ENCODE results near the gene TMEM147. TPM values are rescaled to one million over a fixed set of nuclear protein-coding genes. Genes with fewer than 3 reads are reported as not detected.

TMEM147 gene
- total RNA-seq, 2 experiments from 2014 or later, result 20.3 to 22.0 TPM

DNA sequence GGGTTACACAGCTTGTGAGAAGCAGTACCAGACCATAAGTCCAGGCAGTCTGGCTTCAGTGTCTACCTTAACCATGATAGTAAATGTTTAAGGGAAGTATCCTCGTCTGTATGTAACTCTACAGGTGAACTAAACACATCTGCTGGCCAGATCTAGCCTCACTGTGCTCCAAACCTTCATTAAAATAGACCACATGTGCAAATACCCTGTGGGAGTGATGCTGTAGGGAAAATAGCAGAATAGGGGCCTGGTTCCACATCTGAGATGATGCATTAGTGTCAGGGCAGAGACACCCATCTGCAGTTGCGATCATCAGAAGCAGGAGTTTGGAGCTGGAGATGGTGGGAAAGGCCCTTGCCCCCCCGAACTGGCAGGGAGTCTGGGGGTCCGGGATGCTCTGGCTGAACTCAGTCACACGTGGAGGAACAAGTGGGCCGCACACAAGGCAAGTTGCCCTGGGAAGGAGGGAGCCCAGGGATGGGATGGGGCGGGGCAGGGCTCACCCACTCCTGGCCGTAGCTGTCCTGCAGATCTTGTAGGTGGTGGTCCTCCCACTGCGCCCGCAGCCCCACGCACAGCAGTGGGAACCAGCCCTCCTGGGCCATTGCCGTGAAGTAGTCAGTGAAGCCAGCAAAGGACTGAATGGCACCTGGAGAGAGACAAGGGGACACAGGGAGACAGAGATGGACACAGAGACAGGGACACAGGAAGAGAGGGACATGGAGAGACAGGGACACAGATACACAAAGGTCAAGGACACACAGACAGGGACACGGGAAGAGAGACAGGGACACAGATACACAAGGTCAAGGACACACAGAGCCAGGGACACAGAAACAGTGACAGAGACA, 7.3 kb downstream of the TMEM147 start:
- DNase-seq (peak in 1 of 14 experiments; percentile 11), ATAC-seq (ENCODE audit: poor library complexity) (no peak)
- CTCF ChIA-PET, result no interaction called here
- no peak overlapping the region for H3K27ac Mint-ChIP-seq
- no peaks in the 10 kb centered on the region for H3K9me3 Mint-ChIP-seq
- TF ChIP-seq, protein P1, sequence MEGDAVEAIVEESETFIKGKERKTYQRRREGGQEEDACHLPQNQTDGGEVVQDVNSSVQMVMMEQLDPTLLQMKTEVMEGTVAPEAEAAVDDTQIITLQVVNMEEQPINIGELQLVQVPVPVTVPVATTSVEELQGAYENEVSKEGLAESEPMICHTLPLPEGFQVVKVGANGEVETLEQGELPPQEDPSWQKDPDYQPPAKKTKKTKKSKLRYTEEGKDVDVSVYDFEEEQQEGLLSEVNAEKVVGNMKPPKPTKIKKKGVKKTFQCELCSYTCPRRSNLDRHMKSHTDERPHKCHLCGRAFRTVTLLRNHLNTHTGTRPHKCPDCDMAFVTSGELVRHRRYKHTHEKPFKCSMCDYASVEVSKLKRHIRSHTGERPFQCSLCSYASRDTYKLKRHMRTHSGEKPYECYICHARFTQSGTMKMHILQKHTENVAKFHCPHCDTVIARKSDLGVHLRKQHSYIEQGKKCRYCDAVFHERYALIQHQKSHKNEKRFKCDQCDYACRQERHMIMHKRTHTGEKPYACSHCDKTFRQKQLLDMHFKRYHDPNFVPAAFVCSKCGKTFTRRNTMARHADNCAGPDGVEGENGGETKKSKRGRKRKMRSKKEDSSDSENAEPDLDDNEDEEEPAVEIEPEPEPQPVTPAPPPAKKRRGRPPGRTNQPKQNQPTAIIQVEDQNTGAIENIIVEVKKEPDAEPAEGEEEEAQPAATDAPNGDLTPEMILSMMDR (IDR thresholded peaks at IDR 0.05), result no peak
- peaks cover 13% of the 10 kb centered on the region for H3K36me3 Mint-ChIP-seq (ENCODE audit: low read depth)
- Histone ChIP-seq H3K4me1 (ENCODE audit: insufficient read depth, low read length) (peaks cover 9% of the 10 kb centered on the region), H3K4me3 (ENCODE audit: low read length) (no peak overlapping the region), H3K9me3 (ENCODE audit: control insufficient read depth in 1 of 2, insufficient read depth in 1 of 2, low read length in 2 of 2) (no peaks in the 10 kb centered on the region), H3K36me3 (ENCODE audit: insufficient read depth, low read length) (peaks cover 2% of the 10 kb centered on the region), H3K27me3 (ENCODE audit: control insufficient read depth in 1 of 2, insufficient read depth in 2 of 2, low read length in 2 of 2) (no peaks in the 10 kb centered on the region), H3K27ac (ENCODE audit: low read depth in 1 of 2, low read length in 2 of 2) (no peak overlapping the region)
- peaks cover 12% of the 10 kb centered on the region for H3K27me3 Mint-ChIP-seq
- intact Hi-C loops (cut with DNase I, micrococcal nuclease), result no loop called here
- peaks cover 14% of the 10 kb centered on the region for H3K4me1 Mint-ChIP-seq (ENCODE audit: low read depth)
- POLR2A ChIA-PET, result no interaction called here
- no peak overlapping the region for H3K4me3 Mint-ChIP-seq

DNA sequence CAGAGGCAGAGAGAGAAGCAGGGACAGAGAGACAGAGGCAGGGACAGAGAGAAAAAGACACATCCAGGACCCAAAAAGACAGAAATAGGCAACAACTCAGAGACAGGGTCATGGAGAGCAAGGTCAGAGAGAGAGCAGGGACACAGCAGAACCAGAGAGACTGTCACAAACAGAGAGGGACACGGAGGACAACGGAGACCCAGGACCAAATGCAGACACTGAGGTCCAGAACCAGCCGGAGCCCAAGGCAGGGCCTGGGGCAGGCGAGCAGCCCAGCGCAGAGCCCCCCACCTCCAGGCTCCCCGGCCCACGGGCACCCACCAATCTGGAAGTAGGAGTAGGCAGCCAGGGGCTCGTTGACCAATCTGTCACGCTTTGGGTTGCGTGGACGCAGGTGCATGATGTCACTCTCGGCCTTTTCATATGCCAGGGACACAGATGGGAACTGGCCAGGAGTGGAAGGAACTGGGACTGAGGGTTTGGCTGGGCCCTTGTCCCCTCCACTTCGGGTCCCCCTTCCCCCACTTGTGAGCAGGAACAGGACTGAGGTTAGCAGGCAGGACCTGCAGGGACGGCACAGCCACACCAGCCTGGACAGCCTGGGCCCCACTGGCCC, 8.1 kb downstream of the TMEM147 start:
- POLR2A ChIA-PET, result no interaction called here
- intact Hi-C loops (cut with DNase I, micrococcal nuclease), result no loop called here
- Histone ChIP-seq H3K36me3 (ENCODE audit: insufficient read depth, low read length) (peaks cover 2% of the 10 kb centered on the region), H3K27me3 (ENCODE audit: control insufficient read depth in 1 of 2, insufficient read depth in 2 of 2, low read length in 2 of 2) (peaks cover 1 to 5% of the 10 kb centered on the region in 2 experiments), H3K9me3 (ENCODE audit: control insufficient read depth in 1 of 2, insufficient read depth in 1 of 2, low read length in 2 of 2) (peaks cover 0 to 3% of the 10 kb centered on the region in 2 experiments), H3K4me3 (ENCODE audit: low read length) (no peak overlapping the region), H3K27ac (ENCODE audit: low read depth in 1 of 2, low read length in 2 of 2) (no peak overlapping the region), H3K4me1 (ENCODE audit: insufficient read depth, low read length) (peaks cover 16% of the 10 kb centered on the region)
- peaks cover 12% of the 10 kb centered on the region for H3K4me1 Mint-ChIP-seq (ENCODE audit: low read depth)
- TF ChIP-seq, protein P1 (IDR thresholded peaks at IDR 0.05), result no peak
- peak in 1 of 14 experiments; percentile 10 for DNase-seq
- no peak overlapping the region for H3K27ac Mint-ChIP-seq
- no peaks in the 10 kb centered on the region for H3K9me3 Mint-ChIP-seq
- CTCF ChIA-PET, result no interaction called here
- peaks cover 15% of the 10 kb centered on the region for H3K27me3 Mint-ChIP-seq
- no peak overlapping the region for H3K4me3 Mint-ChIP-seq
- H3K36me3 Mint-ChIP-seq (ENCODE audit: low read depth), result peaks cover 10% of the 10 kb centered on the region
- ATAC-seq (ENCODE audit: poor library complexity), result no peak

DNA sequence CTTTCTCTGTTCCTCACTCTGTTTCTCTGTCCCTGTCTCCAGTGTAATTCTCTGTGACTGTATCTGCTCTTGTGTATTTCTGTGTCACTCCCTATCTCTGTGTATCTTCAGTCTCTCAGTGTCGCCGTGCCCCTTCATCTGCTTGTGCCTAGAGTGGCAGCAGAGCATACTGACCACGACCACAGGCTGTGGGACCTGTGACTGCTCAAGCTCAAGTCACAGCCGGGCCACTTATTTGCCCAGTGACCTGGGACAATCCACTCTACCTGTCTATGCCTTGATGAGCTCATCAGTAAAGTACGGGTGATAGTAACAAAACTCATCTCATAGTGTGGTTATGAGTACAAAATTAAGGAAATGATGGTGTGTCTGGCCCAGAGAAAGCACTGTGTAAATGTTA, 8.7 kb downstream of the TMEM147 start:
- TF ChIP-seq, protein P1 (IDR thresholded peaks at IDR 0.05), result no peak
- ChIA-PET POLR2A (no interaction called here), CTCF (no interaction called here)
- peaks cover 20% of the 10 kb centered on the region for H3K27me3 Mint-ChIP-seq
- H3K4me3 ChIP-seq (ENCODE audit: low read length), result no peak overlapping the region
- peaks cover 0 to 8% of the 10 kb centered on the region in 2 experiments for H3K9me3 ChIP-seq (ENCODE audit: control insufficient read depth in 1 of 2, insufficient read depth in 1 of 2, low read length in 2 of 2)
- H3K36me3 Mint-ChIP-seq (ENCODE audit: low read depth), result peaks cover 8% of the 10 kb centered on the region
- H3K36me3 ChIP-seq (ENCODE audit: insufficient read depth, low read length), result peaks cover 2% of the 10 kb centered on the region
- no peaks in the 10 kb centered on the region for H3K9me3 Mint-ChIP-seq
- no peak overlapping the region for H3K4me3 Mint-ChIP-seq
- DNase-seq, result no peak
- H3K27me3 ChIP-seq (ENCODE audit: control insufficient read depth in 1 of 2, insufficient read depth in 2 of 2, low read length in 2 of 2), result peaks cover 7 to 11% of the 10 kb centered on the region in 2 experiments
- no peak overlapping the region for H3K27ac Mint-ChIP-seq
- intact Hi-C loops (cut with DNase I, micrococcal nuclease), result no loop called here
- ATAC-seq (ENCODE audit: poor library complexity), result no peak
- no peak overlapping the region for H3K27ac ChIP-seq (ENCODE audit: low read depth in 1 of 2, low read length in 2 of 2)
- peaks cover 20% of the 10 kb centered on the region for H3K4me1 ChIP-seq (ENCODE audit: insufficient read depth, low read length)
- peaks cover 13% of the 10 kb centered on the region for H3K4me1 Mint-ChIP-seq (ENCODE audit: low read depth)
